Right lobe of liver (tissue), 4 donors: ENCODE results near the gene LIF.

Source experiments
- CTCF ChIP-seq, 4 donors: fragments of 200-600 bp in 3 of 4; fragments of 450-650 bp in 1 of 4; IDR thresholded peaks; one replicate each; pipeline versions ENCODE4 v1.5.1 to v1.8.0; 2016 to 2022; ENCODE audit warnings: antibody characterized with exemption in 4 of 4, mild to moderate bottlenecking in 2 of 4
- POLR2A ChIP-seq: fragments of 450-650 bp; IDR thresholded peaks from one replicate; pipeline ENCODE4 v1.6.1; 2017; ENCODE audit warnings: antibody characterized with exemption, mild to moderate bottlenecking
- donor health status: DM: no; HTN: no; CAD: no.
- donor health status: DM: no; HTN: no; CAD: no.
- donor health status: DM: no; HTN: yes; CAD: no.

GRCh38 chr22:30205281-30206115, 41.1 kb downstream of the LIF start:
- TF ChIP-seq POLR2A: no peak
- TF ChIP-seq CTCF (IDR thresholded peaks at IDR 0.05): no peak
